ENCODE data around the gene PTGDS.

The PTGDS gene

GRCh38 chr9:137030538-137031527 lies 53.5 kb downstream of the PTGDS start:
- Histone ChIP-seq H3K27me3 (ENCODE audit: insufficient read depth, low read length, poor library complexity) (peaks cover 9% of the 10 kb centered on the region), H3K4me1 (ENCODE audit: insufficient read depth, low read length) (peaks cover 39% of the 10 kb centered on the region), H3K4me2 (ENCODE audit: insufficient read depth, low read length) (no peak overlapping the region), H3K79me2 (ENCODE audit: insufficient read depth, low read length) (no peaks in the 10 kb centered on the region), H3K9ac (ENCODE audit: low read depth, low read length) (no peak overlapping the region), H3K9me3 (ENCODE audit: insufficient read depth, low read length, severe bottlenecking) (no peaks in the 10 kb centered on the region), H2AFZ (ENCODE audit: low read depth, low read length) (no peak overlapping the region), H4K20me1 (ENCODE audit: insufficient read depth, low read length) (peaks cover 19% of the 10 kb centered on the region), H3K27ac (ENCODE audit: low read length) (no peak overlapping the region), H3K36me3 (ENCODE audit: insufficient read depth, low read length) (no peaks in the 10 kb centered on the region), H3K4me3 (ENCODE audit: low read depth in 1 of 2, low read length in 2 of 2) (no peak overlapping the region)
- no peak for TF ChIP-seq CTCF (IDR thresholded peaks at IDR 0.05; ENCODE audit: borderline replicate concordance, extremely low read depth, low read length, poor library complexity, severe bottlenecking)
- TF ChIP-seq EZH2 (IDR thresholded peaks at IDR 0.05; ENCODE audit: borderline replicate concordance, low read depth, low read length, severe bottlenecking), result no peak
- no peak for DNase-seq
- no peak for ATAC-seq (ENCODE audit: insufficient read depth, low read depth)

Data from DND-41 (cell line).